NCI-H146 treated with DMSO at 0.1 percent for 48 hours (cell line): ENCODE measurements around the gene ZNF526.

Source experiments
- DNase-seq: peaks from one replicate; lab custom pipeline; 2025; ENCODE audit not compliant: unreplicated experiment; lab: John Stamatoyannopoulos, UW

ZNF526 gene

DNA sequence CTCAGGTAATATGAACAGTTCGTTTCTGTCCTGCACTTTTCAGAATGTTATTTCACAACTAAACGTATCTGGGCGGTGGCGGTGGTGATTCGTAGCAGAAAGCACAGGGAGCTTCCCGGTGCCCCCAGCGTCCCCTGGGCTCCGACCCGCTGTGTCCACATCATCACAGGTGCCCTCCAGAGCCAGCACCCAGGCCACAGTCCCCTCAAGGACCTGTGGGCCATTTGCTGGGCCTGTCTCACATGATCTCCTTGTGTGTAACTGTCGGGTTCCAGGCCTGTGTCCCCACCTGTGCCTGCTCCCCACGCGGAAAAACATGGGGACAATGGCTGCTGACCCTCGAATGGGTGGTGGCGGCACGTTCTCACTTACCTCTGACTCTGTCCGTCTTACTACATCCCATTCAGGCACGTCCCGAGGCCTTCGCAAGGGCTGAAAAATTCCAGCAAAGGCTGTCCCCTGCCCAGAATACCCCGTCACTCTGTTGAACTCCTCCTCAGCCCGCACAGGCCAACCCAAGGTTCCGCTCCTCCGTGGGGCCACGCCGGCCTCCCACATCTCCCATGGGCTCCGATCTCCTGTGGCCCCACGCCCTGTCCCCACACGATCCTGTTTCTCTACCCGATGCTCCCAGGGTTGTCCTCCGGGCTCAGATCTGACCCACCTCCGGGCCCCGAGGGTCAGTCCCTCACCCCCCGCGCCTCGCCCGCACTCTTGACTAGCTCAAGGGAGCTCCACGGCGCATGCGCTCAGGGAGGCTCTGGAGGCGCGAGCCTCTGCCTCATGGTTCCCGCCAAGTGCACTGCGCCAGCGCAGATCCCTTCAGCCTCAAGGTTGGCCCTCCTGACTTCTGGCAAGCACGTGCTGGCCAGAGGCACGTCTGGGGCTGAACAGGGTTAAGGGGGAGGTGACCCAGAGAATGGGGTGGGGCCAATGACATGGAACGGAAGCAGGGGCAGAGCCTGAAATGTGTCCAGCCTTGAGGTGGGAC lies 23.8 kb upstream of the ZNF526 start:
- DNase-seq: no peak

DNA sequence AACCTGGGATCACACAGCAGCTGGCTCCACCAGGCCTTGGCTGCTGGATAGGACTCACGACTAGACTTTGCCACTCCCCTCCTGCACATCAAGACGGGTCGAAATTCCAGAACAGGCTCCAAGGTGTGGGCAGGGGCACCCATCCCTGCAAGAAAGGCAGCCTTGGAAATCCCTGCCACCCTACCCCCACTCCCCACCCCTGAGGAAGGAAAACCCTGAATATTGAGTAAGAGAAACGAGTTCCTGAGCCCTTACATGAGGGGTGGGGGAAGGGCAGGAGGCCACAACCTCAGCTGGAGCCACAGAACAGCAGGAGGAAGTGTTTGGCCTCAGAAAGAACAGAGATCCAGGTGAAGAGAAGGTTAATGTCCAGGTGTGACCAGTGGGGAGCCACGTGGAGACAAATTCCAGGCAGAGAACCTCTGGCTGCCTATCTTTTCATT lies 22.7 kb upstream of the ZNF526 start:
- DNase-seq: no peak

DNA sequence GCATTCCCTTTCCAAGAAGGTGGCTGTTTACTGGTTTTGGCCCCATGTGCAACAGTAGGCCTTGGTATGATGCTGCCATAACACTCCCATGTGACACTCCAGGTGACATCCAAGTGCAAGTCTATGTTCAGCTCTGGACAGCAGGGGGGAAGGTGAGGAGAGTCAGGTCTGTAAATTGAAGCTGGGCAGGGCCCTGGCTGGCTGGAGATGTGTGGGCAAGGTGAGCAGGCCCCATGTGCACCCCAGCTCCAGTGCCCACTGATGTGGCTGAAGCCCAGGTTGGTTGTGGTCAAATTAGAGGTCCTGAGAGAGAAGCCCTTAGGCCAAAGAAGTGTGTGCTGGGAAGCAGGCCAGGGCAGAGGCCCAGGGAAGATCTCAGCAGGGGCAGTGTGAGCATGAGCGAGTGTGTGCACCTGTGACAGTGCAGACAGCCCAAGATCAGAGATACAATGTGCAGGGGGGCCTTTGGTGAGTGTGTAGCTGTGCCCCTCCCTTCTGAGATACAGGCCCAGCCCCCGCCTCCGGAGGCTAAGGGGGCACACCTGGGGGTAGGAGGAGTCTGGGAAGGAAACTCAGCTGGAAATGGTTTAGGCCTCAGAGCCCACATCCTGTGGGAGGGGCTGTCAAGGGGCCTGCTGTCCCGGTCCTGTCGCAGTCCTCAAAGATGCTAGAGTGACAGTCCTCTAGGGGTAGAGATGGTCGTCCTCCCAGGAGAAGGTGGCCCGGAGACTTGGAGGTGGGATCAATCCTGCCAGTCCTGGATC lies 21.3 kb upstream of the ZNF526 start:
- no peak for DNase-seq

DNA sequence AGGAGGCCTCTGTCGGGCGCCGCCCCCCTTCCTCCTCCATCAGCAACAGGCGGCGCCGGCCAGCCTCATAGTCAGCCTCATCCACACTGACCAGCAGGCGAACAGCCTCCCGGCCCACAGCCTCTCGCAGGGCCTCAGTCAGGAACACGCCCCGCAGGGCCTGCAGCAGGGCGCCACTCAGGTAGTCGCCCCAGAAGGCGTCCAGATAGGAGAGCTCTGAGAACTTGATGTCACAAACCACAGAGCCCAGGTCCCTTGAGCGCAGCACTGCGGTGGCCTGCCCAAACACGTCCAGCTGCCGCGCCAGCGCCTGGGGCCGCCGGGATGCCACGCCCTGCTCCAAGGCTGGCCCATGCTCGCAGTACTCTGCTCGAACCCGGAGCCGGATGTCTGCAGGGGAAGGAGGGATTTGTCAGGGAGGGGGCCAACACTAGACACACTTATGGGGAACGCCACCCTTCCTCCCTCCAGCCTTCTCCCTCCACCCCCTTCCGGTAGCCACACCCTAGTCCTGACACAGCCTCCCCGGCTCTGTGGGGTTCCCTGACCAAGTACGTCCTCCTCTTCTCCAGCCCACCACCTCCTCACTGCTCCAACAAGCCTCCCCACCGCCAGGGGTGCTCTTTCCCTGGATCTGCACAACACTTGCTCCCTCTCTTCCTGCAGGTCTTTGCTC lies 20.5 kb upstream of the ZNF526 start:
- DNase-seq: no peak

DNA sequence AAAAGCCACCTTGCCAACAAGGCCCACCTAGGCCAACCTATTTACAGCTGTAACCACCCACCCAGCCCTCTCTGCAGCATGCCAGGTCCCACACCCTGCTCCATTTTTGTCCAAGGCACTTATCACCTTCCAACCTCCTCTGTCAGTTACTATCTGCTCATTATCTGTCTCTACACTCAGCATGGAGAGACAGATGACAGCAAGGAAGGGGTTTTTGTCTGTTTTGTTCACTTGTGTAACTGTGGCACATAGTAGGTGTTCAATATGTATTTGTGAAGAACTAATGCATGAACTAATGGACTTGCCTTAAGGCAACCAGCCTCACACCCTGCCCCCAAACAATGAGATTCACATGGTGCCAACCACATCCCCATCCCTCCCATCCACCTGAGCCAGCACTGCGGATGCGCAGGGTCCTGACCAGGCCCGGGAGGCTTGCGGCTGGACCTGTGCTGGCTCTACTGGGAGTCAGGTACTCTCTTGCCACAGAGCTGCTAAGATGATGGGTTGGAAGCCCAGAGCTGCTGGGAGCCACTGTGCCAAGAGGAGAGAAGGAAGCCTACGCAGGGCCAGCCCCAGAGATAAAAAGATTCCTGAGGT lies 19.9 kb upstream of the ZNF526 start:
- DNase-seq: no peak

DNA sequence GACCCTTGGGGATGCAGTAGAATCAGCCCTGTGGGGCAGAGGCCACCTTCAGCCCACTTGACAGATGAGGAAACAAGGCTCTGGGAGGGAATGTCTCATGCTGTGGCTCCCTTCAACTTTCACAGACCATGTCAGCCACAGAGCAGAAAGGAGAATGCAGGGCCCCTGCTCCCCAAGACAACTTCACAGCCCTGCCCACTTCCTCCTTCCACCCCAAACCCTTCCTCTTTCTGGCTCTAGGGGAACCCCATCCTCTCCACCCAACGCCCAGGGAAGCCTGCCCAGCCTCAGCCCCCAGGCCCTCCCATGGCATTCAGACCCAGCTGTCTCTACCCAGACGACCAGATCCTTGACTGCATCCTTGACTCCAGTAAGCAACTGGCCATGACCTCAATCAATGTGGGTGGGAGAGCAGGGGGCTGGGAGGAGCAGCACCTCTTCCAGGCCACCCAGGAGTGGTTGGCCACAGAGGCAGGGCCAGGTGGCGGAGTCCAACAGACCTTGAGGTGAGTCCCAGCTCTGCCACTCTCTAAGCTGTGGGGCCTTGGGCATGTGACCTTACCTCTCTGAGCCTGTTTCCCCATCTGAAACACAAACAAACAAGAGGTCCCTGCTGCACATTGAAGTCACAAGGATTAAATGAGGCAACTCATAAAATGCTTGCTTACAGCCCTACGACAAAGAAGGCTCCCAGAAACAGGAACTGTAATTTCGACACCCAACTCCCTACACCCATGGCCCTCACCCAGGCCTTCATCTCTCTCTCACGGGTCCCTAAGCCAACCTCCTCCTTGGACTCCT lies 18.4 kb upstream of the ZNF526 start:
- DNase-seq: no peak

DNA sequence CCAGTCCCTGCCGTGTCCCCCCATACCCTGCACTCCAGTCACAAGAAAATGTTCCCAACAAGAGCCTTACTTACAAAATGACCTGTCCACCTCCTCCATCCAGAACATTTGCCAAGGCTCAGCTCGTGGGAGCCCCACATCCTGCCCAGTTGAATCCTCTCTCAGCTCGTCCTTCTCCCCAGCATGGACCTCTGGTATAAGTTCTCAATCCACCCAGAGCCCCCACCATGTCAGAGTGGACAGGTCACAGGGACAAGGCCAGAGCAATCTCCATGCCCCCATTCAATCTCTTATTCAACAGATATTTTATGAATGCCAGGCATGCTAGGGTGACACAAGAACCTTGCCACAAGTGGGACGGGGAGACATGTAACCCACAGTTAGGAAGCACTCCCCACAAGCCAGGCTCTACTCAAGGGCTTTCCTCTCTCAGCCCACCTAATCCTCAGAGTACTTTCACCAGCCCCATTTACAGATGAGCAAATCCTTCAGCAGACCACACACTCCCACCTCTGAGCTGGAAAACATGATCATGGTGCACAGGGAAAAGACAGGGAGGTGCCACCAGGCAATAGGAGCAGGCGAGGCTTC lies 17.7 kb upstream of the ZNF526 start:
- DNase-seq: no peak

DNA sequence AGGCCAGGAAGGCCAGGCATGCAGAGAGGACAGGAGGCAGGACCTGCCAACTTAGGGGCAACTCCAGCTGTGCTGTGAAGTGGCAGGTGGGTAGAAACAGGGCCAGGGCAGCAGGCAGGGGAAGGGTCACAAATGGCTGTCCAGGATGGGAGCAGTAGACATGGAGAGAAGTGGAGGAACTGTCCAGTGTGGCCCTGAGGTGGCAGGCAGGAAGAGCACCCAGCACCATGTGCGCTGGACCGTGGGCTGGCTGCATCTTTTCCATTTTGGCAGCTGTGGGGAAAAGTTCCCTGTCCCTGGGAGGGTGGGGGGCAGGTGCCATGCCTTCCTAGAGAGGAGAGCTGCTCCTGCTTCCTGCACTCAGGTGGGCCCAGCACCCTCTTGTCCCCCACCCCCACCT lies 16.4 kb upstream of the ZNF526 start:
- no peak for DNase-seq

DNA sequence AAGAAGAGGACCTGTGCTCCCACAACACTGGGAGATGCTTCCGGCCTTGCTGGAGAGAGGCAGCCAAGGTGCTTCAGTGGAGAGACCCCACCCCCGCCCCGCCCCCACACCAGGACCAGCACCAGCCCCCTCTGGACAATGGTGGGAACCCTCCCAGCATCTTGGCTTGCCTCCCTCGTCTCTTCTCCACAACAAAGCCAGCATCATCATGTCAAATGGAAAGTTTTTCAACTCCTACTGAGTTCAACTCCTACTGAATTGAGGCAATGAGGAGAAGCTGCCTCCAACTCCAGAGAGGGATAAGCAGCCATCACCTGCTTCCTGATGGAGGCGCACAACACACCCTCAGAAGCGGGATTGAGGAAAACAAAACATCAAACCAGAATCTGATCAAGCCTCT lies 15.4 kb upstream of the ZNF526 start:
- no peak for DNase-seq

DNA sequence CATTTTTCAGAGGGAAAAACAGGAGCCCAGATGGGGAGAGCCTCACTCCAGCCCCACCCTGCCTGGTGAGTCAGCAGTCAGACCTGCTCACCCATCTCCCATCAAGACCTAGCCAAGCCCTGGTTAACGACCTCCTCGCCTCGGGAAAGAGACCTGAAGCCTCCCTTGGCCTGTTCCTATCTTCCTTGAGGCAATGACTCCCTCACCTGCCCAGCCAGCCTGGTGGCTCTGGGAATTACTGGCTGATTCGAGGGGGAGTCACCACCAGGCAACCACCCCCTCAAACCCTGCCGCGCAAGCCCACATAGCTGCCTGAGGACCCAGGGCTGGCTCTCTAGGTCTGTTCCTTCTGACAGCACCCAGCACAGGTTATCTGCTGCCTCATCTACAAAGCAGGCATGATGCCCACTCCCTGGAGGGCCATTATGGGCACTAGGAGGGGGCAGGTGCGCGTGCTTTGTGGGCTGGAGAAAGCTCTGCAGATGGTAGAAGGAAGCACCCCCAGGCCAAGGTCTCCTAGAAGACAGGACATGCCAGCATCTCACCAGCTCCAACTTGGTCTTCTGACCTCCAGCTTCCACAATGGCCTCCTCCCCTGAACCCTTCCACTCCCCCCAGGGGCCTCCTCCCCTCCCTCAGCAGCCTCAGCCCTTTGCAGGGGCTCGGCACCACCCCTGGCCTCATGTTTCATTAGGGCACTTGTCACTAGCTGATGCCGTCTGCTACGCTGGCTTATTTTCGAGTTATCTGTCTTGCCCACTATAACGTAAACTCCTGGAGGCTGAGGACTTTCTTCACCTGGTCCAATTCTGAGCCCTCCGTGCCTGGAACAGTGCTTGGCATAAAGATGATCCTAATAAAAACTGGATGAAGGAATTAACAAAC lies 13.0 kb upstream of the ZNF526 start:
- no peak for DNase-seq

DNA sequence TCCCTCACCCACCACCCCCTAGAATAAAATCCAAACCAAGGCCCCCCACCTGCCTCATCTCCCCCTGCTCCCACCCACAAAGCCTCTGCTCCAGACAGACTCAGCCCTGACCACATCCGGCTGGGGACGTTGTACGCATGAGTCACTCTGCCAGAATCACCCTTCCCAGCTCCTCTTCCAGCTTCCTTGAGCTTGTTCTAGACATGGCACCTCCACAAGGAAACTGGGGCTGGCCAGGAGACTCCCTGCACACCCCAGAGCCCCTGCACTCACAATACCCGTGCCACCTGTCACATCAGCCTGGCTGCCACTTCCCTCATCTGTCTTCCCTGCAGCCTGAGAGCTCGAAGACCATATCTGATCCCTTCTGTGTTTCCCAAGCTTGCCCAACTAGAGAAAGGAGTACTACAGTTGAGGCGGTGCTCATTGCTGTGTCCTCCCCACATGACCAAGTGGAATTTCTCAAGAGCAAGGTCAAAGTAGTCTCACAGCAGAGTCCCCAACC lies 12.3 kb upstream of the ZNF526 start:
- no peak for DNase-seq

DNA sequence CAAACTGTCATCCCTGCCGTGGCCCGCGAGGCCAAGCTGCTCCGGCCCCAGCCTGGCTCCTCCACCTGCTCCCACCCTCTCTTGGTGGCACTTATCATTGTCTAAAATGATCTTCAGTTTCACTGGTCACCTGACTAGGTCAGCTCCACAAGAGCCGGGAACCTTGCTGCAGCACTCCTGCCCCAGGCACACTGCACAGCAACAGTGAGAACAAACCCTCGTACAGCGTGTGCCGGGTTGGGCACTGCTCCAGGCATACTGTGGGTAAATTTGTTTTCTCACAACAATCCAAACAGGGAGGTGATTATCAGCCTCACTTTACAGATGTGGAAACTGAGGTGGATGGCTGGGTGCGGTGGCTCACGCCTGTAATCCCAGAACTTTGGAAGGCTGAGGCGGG lies 11.5 kb upstream of the ZNF526 start:
- no peak for DNase-seq

DNA sequence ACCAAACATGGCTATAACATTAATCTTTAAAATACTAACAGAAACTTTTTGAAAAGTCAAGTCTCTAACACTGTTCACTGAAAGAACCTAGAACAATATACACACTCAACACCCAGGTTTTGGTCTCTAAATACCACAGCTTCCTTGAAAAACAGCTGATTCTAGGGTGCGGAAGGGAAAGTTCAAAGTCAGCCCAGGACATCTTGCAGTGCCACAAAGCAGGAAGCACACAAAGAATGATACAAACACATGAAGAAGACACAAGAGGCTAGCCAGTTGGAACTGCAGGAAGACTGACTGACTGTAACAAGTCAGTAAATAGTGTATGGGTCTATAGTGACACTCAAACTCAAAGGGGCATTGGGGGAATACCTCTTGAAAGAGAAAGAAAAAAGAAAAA lies 7.2 kb upstream of the ZNF526 start:
- DNase-seq: no peak

DNA sequence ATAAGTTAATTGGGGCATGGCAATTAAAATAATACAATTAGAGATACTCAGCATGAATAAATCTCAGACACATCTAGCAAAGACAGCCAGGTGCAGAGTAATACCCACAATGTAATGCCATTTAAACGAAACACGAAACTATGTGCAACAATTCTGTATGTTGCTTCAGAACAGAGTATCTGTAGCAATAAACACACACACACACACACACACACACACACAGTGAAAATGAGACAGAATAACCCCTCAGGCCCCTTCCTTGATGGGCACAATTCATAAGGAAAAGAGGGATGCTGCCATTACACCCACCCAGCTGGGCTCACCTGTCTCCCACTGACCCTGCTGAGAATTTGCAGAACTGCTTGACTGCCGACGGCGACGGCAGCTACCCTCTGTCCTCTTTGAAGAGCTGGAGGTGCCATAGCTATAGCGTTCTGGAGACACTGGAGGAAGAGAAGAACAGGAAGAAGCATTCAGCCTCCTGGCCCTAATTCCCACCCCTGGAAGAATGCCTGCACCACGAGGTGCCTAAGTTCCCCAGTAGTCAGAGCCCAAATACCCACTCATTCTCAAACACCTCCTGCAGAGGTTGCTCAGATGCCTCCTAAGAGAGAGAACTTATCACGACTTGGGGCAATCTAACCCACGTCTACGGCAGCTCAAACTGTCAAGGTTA lies 5.2 kb upstream of the ZNF526 start:
- DNase-seq: no peak

DNA sequence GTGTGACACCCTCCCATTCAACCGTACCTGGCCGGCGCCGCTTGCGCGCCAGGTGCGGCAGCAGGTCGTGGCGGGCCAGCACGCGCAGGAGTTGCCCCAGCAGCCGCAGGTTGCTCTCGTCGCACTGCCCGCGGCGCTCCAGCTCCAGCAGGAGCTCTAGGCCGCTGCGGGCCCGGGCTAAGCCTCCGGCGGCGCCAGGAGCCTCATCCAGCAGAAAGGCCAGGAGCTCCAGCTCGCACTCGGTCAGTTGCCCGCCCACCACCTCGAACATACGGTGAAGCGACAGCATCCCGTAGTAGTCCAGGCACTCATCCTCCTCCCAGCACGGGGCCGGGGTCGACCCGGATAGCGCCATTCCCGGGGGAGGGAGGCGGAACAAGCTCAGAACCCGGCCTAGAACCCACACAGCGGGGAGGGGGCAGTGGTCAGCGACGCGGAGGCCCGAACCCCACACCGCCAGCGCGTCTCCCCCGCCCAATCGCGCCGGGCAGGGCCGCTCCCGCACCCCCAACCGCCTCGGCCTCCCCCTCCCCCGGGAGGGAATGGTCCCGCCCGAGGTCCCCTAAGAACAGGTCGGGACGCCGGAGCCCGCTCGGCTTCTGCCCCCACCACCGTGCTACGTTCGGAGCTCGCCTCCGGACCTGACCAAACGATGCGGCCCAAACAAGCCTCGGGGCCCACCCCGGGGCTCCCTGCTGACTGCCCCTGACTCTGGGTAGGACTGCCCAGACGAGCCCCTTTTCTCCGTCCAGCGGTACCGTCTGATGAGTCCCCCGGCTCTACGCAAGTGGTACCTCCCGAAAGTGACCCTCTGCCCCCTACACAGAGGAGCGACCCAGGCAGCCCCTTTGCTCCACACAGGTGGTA lies 3.2 kb upstream of the ZNF526 start:
- DNase-seq: peak; percentile 54

DNA sequence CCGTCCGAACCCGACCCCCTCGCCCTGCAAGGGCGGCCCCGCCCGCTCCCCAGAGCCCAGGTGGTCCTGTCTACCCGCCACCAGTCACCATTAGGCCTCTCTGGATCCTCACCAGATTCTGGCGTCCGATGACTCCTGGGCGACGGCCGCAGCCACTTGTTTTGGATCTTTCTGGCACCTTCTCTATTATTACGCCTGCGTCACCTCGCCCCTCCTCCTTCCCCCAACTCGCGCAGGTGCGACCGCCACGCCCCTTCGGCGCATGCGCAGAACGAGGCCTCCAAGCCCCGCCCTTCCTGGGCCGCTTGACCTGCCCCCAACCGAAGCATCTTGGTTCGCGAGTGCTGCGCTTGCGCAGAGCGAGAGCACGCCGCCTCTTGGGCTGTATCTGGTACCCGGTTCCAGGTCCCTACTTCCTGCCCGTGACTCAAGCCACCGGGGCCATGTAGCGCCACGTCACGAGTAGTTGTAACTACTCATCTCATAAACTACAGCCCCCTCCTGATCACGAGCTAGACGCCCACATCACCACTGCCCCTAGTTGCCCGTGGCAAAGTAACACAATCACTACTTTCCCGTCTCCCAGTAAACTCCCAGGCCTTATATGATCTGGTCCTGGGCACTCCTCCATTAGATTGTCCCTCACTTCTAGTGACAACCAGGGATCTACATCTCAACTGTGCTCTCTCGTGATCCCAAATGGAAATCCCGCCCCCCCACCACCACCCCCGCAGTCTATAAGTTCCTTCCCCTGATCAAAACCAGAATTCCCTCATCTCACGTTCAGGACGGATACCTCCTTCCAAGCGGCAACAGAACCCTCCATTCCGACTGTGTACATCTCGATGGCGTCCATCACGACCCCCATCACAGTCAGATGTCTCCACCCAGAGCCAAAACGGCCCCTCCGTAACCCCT lies 2.3 kb upstream of the ZNF526 start, which contains the start of gene DEDD2:
Gene DEDD2 (minus strand): TSS at position 158 of the 918 bp plus-strand sequence. CDS start 670 bp downstream, outside the sequence.
- peak; percentile 95 for DNase-seq
